Heart left ventricle (tissue), 13 donors: ENCODE measurements around the gene IQCC.

Experiments used
- CTCF ChIP-seq, 12 donors: fragments of 200-600 bp; sonication (generic) in 4 of 12; IDR thresholded peaks; one replicate each; pipeline versions ENCODE4 v1.5.0 to v1.8.0; 2018 to 2022; ENCODE audit warnings: antibody characterized with exemption in 12 of 12, mild to moderate bottlenecking in 5 of 12
- POLR2A ChIP-seq, 2 donors: fragments of 450-650 bp; IDR thresholded peaks; one replicate each; pipeline ENCODE4 v1.6.1; 2017; ENCODE audit warnings: antibody characterized with exemption in 2 of 2, mild to moderate bottlenecking in 2 of 2, moderate library complexity in 2 of 2
- donor health status: ischemic (EF 13 %, LVEDD 7.1; RV severe dilation, severe dysfunction).
- donor health status: DM: no; HTN: yes; CAD: no.
- donor health status: DM: no; HTN: no; CAD: no.
- donor health status: ischemic (EF 25% LVEDD 6.9; RV normal size, moderate dysfunction).
- donor health status: ischemic (EF 25% LVEDD 5.7; RV mildly dilated, moderate dysfunction).
- donor health status: ischemic (EF 35%, LVEDD 5.7; RV mildly dilated, moderate dysfunction).
- donor health status: nonischemic (EF 11% LVEDD 7.7; RV severe dilation, severe dysfunction).
- donor health status: DM: yes; HTN: yes; CAD: no.
- donor health status: PGD.
- donor health status: ischemic (EF 29% LVEDD 5.4; RV normal size, mild dysfunction).
- donor health status: nonischemic (EF 23%, LVEDD 6.1; RV moderate dilation, normal function).

GRCh38 chr1:32239337-32239736 is 33.9 kb downstream of the IQCC start:
- TF ChIP-seq POLR2A (IDR thresholded peaks at IDR 0.05), result no peak
- TF ChIP-seq CTCF (IDR thresholded peaks at IDR 0.05), result no peak
